CD14-positive monocyte (primary cell): ENCODE results near the gene ACACB. TPM values are rescaled to one million over a fixed set of nuclear protein-coding genes. Genes with fewer than 3 reads are reported as not detected.
"Not testable (repeated sequence)": the region's sequence is repeated elsewhere in the genome, so short reads cannot be mapped to it uniquely, and the experiment has no call there.

Experiments
- DNase-seq, 3 donors: peaks; one replicate each; pipeline ENCODE4 v3.0.0-alpha.2; 2011 to 2022
- H2AFZ ChIP-seq: 2 replicates; pipeline ENCODE4 v1.6.0; 2012; ENCODE audit warnings: mild to moderate bottlenecking, low read depth, low read length, inconsistent platforms; ENCODE audit not compliant: insufficient read depth, poor library complexity, severe bottlenecking
- H3K27ac ChIP-seq, 2 donors: 1 replicate in 1 of 2; 2 replicates in 1 of 2; pipeline ENCODE4 v1.5.1; 2012 to 2013; ENCODE audit warnings: low read length in 2 of 2, control low read depth in 1 of 2, inconsistent platforms in 1 of 2, low read depth in 1 of 2, mild to moderate bottlenecking in 1 of 2
- H3K27me3 ChIP-seq, 2 donors: one replicate each; pipeline versions ENCODE4 v1.6.0 to v1.6.1; 2011 to 2013; ENCODE audit warnings: low read length in 2 of 2; ENCODE audit not compliant: control insufficient read depth in 2 of 2, insufficient read depth in 2 of 2
- H3K36me3 ChIP-seq, 2 donors: replicated peaks in 1 of 2; 1 replicate in 1 of 2; 2 replicates in 1 of 2; pipeline versions ENCODE4 v1.5.1 to v1.6.1; 2012 to 2013; ENCODE audit warnings: low read length in 2 of 2, control low read depth in 1 of 2, inconsistent platforms in 1 of 2, mild to moderate bottlenecking in 1 of 2; ENCODE audit not compliant: insufficient read depth in 2 of 2, control insufficient read depth in 1 of 2
- H3K4me1 ChIP-seq, 2 donors: 1 replicate in 1 of 2; 2 replicates in 1 of 2; pipeline versions ENCODE4 v1.5.1 to v1.6.1; 2012 to 2013; ENCODE audit warnings: low read length in 2 of 2, control low read depth in 1 of 2, inconsistent platforms in 1 of 2, mild to moderate bottlenecking in 1 of 2, moderate library complexity in 1 of 2; ENCODE audit not compliant: insufficient read depth in 2 of 2, control insufficient read depth in 1 of 2
- H3K4me2 ChIP-seq: replicated peaks from 2 replicates; pipeline ENCODE3; 2012; ENCODE audit warnings: low read length, moderate library complexity, mild to moderate bottlenecking; ENCODE audit not compliant: poor library complexity, severe bottlenecking; ENCODE audit errors: extremely low read depth
- H3K4me3 ChIP-seq, 3 experiments: fragments of 200-600 bp in 1 of 3; sonication (generic) in 1 of 3; replicated peaks in 1 of 3; 1 replicate in 2 of 3; 2 replicates in 1 of 3; pipeline ENCODE4 v1.5.1; 2011 to 2013; ENCODE audit warnings: low read length in 3 of 3, mild to moderate bottlenecking in 3 of 3, control low read depth in 2 of 3, low read depth in 2 of 3, inconsistent platforms in 1 of 3, moderate library complexity in 1 of 3
- H3K79me2 ChIP-seq: 2 replicates; pipeline ENCODE4 v1.6.0; 2012; ENCODE audit warnings: mild to moderate bottlenecking, control low read depth, inconsistent platforms, low read length, moderate library complexity; ENCODE audit not compliant: insufficient read depth
- H3K9ac ChIP-seq: 2 replicates; pipeline ENCODE4 v1.6.0; 2017; ENCODE audit warnings: low read length, mild to moderate bottlenecking; ENCODE audit not compliant: insufficient read depth, poor library complexity, severe bottlenecking
- H3K9me3 ChIP-seq, 2 donors: replicated peaks in 1 of 2; 1 replicate in 1 of 2; 2 replicates in 1 of 2; pipeline versions ENCODE4 v1.5.1 to v1.6.1; 2012 to 2013; ENCODE audit warnings: low read length in 2 of 2, control low read depth in 1 of 2; ENCODE audit not compliant: control insufficient read depth in 1 of 2, insufficient read depth in 1 of 2
- H4K20me1 ChIP-seq: 2 replicates; pipeline ENCODE4 v1.6.0; 2012; ENCODE audit warnings: mild to moderate bottlenecking, low read length, control low read depth, moderate library complexity; ENCODE audit not compliant: insufficient read depth
- H3K27ac Mint-ChIP-seq, 7 donors: one replicate each; pipeline ENCODE4 v1.8.0; 2020; ENCODE audit warnings: mild to moderate bottlenecking in 7 of 7, mixed read lengths in 7 of 7, moderate library complexity in 6 of 7, inconsistent platforms in 2 of 7
- H3K27me3 Mint-ChIP-seq, 3 donors: one replicate each; pipeline ENCODE4 v1.8.0; 2021 to 2022; ENCODE audit warnings: low read depth in 3 of 3, mild to moderate bottlenecking in 3 of 3, mixed read lengths in 3 of 3, moderate library complexity in 3 of 3, inconsistent platforms in 1 of 3
- H3K36me3 Mint-ChIP-seq, 2 donors: one replicate each; pipeline ENCODE4 v1.8.0; 2020; ENCODE audit warnings: mixed read lengths in 2 of 2, inconsistent platforms in 1 of 2, mild to moderate bottlenecking in 1 of 2
- H3K4me1 Mint-ChIP-seq: one replicate; pipeline ENCODE4 v1.8.0; 2020; ENCODE audit warnings: mild to moderate bottlenecking, mixed read lengths
- H3K4me3 Mint-ChIP-seq, 2 donors: one replicate each; pipeline ENCODE4 v1.8.0; 2020; ENCODE audit warnings: mild to moderate bottlenecking in 2 of 2, mixed read lengths in 2 of 2, moderate library complexity in 1 of 2
- H3K9me3 Mint-ChIP-seq, 7 donors: one replicate each; pipeline ENCODE4 v1.8.0; 2020 to 2022; ENCODE audit warnings: mixed read lengths in 7 of 7, mild to moderate bottlenecking in 6 of 7, moderate library complexity in 6 of 7, inconsistent platforms in 2 of 7
- WGBS: methylation state at CpG from one replicate; pipeline ENCODE4 v1.1.5; 2013; ENCODE audit warnings: missing lambda C conversion rate; ENCODE audit not compliant: insufficient coverage; 5-methylcytosine and 5-hydroxymethylcytosine counted together
- intact Hi-C, 2 donors: fragments of 100-400 bp; cut with micrococcal nuclease; formaldehyde crosslinking; loops; one replicate each; pipeline versions ENCODE4 v1.15.0 to v1.15.1; 2023
- polyA plus RNA-seq, 3 donors: library from polyadenylated mRNA; depleted of rRNA in 1 of 3; unstranded in 2 of 3; stranded (reverse) in 1 of 3; fragments of 300-500 nt in 2 of 3; fragments of >200 nt in 1 of 3; fragmentation: Illumina TruSeq in 2 of 3; gene quantifications; 1 replicate in 2 of 3; 2 replicates in 1 of 3; pipeline ENCODE4 v1.2.3, GENCODE V29; 2012 to 2021
- TF ChIP-seq, protein P1 (sequence below): fragments of 200-600 bp; IDR thresholded peaks from one replicate; pipeline ENCODE4 v1.8.0; 2022; ENCODE audit warnings: antibody characterized with exemption, mild to moderate bottlenecking

Gene ACACB
- polyA plus RNA-seq, 3 donors, result 0.14 to 5.0 (median 1.9) TPM

DNA sequence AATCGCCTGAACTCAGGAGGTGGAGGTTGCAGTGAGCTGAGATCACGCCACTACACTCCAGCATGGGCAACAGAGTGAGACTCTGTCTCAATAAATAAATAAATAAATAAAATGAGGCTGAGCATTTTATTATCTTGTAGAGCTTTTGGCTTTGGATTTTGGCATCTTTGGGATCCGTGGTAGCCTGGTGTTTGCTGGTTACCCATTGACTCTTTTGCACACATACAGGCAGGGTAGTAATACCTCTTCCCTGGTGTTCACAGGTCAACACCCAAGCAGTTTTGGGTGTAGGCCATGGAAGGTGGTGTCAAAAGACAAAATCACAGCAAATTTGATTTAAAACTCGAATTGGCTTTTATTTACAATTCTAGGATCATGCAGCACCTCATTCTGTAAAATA, 27.8 kb downstream of the ACACB start:
- Histone ChIP-seq H4K20me1 (no peaks in the 10 kb centered on the region), H2AFZ (no peak overlapping the region), H3K36me3 (no peaks in the 10 kb centered on the region), H3K27me3 (no peaks in the 10 kb centered on the region), H3K79me2 (no peaks in the 10 kb centered on the region), H3K4me3 (no peak overlapping the region), H3K9ac (no peak overlapping the region), H3K27ac (no peak overlapping the region), H3K4me2 (no peak overlapping the region), H3K4me1 (no peaks in the 10 kb centered on the region), H3K9me3 (no peaks in the 10 kb centered on the region)
- Mint-ChIP-seq H3K4me3 (no peak overlapping the region), H3K27me3 (peaks cover 0 to 5% (median 2%) of the 10 kb centered on the region in 3 donors), H3K4me1 (no peaks in the 10 kb centered on the region), H3K36me3 (no peaks in the 10 kb centered on the region), H3K9me3 (peaks cover 0 to 5% (median 0%) of the 10 kb centered on the region in 7 donors), H3K27ac (peak overlapping the region in 1 of 7 donors; percentile 70)
- no peak for DNase-seq
- TF ChIP-seq, protein P1, sequence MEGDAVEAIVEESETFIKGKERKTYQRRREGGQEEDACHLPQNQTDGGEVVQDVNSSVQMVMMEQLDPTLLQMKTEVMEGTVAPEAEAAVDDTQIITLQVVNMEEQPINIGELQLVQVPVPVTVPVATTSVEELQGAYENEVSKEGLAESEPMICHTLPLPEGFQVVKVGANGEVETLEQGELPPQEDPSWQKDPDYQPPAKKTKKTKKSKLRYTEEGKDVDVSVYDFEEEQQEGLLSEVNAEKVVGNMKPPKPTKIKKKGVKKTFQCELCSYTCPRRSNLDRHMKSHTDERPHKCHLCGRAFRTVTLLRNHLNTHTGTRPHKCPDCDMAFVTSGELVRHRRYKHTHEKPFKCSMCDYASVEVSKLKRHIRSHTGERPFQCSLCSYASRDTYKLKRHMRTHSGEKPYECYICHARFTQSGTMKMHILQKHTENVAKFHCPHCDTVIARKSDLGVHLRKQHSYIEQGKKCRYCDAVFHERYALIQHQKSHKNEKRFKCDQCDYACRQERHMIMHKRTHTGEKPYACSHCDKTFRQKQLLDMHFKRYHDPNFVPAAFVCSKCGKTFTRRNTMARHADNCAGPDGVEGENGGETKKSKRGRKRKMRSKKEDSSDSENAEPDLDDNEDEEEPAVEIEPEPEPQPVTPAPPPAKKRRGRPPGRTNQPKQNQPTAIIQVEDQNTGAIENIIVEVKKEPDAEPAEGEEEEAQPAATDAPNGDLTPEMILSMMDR, result no peak
- intact Hi-C loops, result no loop called here
- no CpG with 5 or more reads among the region's 4 CpGs for WGBS

DNA sequence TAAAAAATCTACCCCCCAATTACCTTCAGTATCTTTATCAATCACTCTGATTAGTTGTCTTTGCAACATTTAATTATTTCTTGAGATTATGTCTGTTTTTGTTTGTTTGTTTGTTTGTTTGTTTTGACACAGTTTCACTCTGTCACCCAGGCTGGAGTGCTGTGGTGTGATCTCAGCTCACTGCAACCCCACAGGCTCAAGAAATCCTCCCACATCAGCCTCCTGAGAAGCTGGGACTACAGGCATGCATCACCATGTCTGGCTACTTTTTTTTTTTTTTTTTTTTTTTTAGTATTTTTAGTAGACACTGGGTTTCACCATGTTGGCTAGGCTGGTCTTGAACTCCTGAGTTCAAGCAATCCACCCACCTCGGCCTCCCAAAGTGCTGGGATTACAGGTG, 30.7 kb downstream of the ACACB start:
- H3K4me3 ChIP-seq, H3K27me3 Mint-ChIP-seq, H3K36me3 ChIP-seq, H3K4me3 Mint-ChIP-seq, H3K4me2 ChIP-seq, H3K9ac ChIP-seq, H3K4me1 Mint-ChIP-seq, H3K4me1 ChIP-seq, H4K20me1 ChIP-seq, H3K36me3 Mint-ChIP-seq, H3K79me2 ChIP-seq, H3K27ac Mint-ChIP-seq, H3K27me3 ChIP-seq, H3K9me3 ChIP-seq, intact Hi-C loops, DNase-seq, H2AFZ ChIP-seq, H3K27ac ChIP-seq, H3K9me3 Mint-ChIP-seq: not testable (repeated sequence)
- WGBS, result 90% methylated on average over 1 of the region's 1 CpG
